Measurements from ENCODE around the gene CAPN15.

CAPN15 gene

DNA sequence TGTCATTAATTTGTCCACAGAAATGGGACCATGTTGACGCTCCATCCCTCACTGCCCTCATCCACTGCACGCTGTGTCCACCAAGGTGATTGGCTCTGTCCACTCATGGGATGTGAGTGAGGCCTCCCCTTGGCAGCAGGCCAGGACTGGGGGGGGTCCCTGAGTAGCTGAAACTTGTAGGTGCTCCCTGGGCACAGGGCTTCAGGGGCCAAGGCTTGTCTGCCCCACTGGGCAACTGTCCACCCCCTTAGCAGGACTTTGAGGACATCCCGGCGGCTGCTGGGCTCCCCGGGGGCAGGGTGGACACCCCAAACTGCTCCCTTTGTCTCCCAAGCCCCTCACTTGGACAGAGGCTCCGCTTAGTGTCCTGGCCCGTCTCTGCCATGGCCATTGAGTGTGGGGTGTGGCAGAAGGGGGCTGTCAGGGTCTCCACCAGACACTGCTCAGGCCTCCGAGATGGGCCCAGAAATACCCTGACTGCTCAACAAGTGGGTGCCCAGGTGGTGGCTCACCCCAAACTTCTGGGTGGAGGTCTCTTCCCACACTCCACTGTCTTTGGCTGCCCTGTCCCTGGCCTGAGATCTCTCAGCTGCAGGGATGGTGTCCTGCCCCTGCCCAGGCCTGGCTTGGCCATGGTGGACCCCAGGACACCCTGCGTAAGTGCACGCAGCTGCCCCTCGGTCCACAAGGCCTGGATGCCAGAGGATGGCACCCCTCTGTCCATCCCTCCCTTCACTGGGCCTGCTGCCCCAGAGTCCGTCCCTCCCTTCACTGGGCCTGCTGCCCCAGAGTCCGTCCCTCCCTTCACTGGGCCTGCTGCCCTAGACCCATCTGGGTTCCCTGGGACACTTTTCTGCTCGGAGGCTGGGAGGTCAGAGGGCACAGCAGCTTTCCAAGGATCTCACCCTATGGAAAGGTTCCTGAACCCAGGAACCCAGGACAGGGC is 59.4 kb downstream of the CAPN15 start:
- H3K9ac ChIP-seq (ENCODE audit: low read length), result no peak overlapping the region
- H3K27me3 ChIP-seq (ENCODE audit: control insufficient read depth, insufficient read depth, low read length), result peaks cover 4% of the 10 kb centered on the region
- H3K4me1 ChIP-seq (ENCODE audit: control insufficient read depth, insufficient read depth, low read length), result peaks cover 15% of the 10 kb centered on the region
- H3K4me3 ChIP-seq (ENCODE audit: low read length), result no peak overlapping the region
- no peaks in the 10 kb centered on the region for H3K36me3 ChIP-seq (ENCODE audit: control insufficient read depth, insufficient read depth, low read length)
- no peak overlapping the region for H3K27ac ChIP-seq (ENCODE audit: low read depth, low read length)

DNA sequence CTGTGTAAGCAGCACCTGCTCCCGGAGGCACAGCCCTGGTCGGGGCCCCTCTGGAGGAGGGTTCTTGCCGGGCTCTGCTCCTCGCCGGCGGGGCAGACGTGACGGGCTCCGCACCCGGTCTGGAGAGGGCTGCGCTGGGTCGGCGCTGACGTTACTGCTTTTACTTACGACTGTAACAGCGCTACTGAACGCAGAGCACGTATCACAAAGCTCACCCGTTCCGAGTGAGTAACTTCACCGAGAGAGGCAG is 61.1 kb downstream of the CAPN15 start:
- peak overlapping the region; percentile 6 for H3K9ac ChIP-seq (ENCODE audit: low read length)
- H3K4me1 ChIP-seq (ENCODE audit: control insufficient read depth, insufficient read depth, low read length), result peaks cover 15% of the 10 kb centered on the region
- peak overlapping the region; percentile 83 for H3K4me3 ChIP-seq (ENCODE audit: low read length)
- no peaks in the 10 kb centered on the region for H3K36me3 ChIP-seq (ENCODE audit: control insufficient read depth, insufficient read depth, low read length)
- peaks cover 4% of the 10 kb centered on the region for H3K27me3 ChIP-seq (ENCODE audit: control insufficient read depth, insufficient read depth, low read length)
- peak overlapping the region; percentile 97 for H3K27ac ChIP-seq (ENCODE audit: low read depth, low read length)

DNA sequence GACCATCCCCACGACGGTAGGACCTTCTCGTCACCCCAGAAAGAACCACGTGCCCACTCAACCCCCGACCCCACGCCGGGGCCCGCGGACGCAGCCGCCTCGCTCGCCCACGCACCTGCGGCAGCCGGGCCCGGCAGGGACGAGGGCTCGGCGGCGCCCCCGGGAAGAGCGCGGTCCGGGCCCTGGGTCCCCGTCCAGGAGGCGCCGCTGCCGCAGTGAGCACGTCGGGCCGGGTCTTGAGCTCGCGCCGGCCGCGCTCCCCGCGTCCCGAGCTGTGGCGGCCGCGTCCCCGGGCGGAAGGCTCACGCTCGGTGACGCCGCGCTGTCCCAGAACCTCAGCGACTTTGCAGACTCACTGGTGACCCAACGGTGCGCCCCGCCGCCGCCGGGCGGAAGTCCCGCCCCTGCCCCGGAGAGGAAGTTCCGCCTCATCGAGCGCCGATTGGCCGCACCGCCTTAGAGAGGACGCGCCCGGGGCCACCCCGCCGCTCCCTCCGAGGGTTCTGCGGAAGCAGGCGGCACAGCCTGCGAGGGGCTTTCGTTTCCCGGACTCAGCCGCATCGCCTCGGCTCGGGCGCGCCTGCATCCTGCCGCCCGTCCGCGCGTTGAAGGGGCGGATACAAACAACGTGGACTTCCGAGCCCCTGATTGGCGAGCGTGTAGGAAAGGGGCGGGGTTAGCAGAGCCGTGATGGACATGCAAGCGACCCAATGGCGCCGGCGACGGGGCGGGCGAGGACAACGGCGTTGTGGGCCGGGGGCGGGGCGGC is 61.6 kb downstream of the CAPN15 start:
- Histone ChIP-seq H3K4me3 (ENCODE audit: low read length) (peak overlapping the region; percentile 83), H3K36me3 (ENCODE audit: control insufficient read depth, insufficient read depth, low read length) (no peaks in the 10 kb centered on the region), H3K4me1 (ENCODE audit: control insufficient read depth, insufficient read depth, low read length) (peaks cover 15% of the 10 kb centered on the region), H3K27me3 (ENCODE audit: control insufficient read depth, insufficient read depth, low read length) (peaks cover 4% of the 10 kb centered on the region), H3K27ac (ENCODE audit: low read depth, low read length) (peak overlapping the region; percentile 97), H3K9ac (ENCODE audit: low read length) (peak overlapping the region; percentile 6)

DNA sequence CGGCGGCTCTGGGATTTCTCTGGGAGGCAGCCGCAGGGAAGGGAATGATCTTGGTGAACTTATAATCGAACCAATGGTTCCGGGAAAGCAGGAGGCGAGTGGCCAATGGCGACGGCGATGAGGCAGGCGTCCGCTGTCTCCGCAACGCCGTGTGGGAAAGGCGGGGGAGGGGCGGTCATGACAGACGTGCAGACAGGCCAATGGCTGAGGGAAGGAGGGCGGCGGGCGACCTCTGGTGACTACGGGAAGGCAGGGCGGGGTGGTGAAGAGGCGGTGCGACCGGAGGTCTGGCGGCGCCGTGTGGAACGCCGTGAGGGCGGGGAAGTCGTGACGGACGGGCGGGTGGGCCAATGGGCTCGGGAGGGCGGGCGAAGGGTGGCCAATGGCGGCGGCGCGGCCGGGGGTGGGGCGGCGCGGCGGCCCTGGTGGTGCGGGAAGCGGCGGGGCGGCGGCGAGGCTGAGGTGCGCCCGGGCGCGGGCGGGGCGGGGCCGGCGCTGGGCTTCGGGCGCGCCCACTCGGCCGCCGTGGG is 62.2 kb downstream of the CAPN15 start, which contains the start of gene RAB40C:
RAB40C (plus strand) TSS at position 409 of the 530 bp plus-strand sequence. CDS start 226 bp downstream, outside the sequence.
- peak within 1 kb of the TSS; percentile 94 for H3K9ac ChIP-seq (ENCODE audit: low read length)
- H3K27ac ChIP-seq (ENCODE audit: low read depth, low read length), result peak within 1 kb of the TSS; percentile 97
- peaks cover 2% of the 10 kb centered on the region for H3K36me3 ChIP-seq (ENCODE audit: control insufficient read depth, insufficient read depth, low read length)
- H3K27me3 ChIP-seq (ENCODE audit: control insufficient read depth, insufficient read depth, low read length), result peaks cover 4% of the 10 kb centered on the region
- peaks cover 15% of the 10 kb centered on the region for H3K4me1 ChIP-seq (ENCODE audit: control insufficient read depth, insufficient read depth, low read length)
- peak within 1 kb of the TSS; percentile 90 for H3K4me3 ChIP-seq (ENCODE audit: low read length)

DNA sequence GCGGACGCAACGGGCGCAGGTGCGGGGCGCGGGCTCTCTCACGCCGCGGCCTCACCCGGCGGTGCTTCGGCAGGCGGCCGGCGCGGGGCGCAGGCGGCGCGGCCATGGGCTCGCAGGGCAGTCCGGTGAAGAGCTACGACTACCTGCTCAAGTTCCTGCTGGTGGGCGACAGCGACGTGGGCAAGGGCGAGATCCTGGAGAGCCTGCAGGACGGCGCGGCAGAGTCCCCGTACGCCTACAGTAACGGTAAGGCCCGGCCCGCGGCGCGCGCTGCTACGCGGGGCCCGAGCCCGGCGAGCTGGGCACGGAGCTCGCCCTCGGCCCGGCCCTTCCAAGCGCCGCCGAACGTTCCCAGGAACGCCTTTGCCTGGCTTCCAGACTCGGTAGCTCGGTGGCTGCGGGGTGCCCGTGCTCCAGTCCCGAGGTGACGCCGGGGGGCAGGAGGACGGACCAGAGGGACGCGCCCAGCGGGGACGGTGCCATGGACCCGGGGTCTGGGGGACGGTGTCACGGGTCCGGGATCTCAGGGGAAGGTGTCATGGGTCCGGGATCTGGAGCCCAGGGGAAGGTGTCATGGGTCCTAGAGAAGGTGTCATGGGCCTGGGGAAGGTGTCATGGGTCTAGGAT is 62.8 kb downstream of the CAPN15 start:
- Histone ChIP-seq H3K27ac (ENCODE audit: low read depth, low read length) (peak overlapping the region; percentile 69), H3K4me3 (ENCODE audit: low read length) (peak overlapping the region; percentile 90), H3K9ac (ENCODE audit: low read length) (peak overlapping the region; percentile 94), H3K27me3 (ENCODE audit: control insufficient read depth, insufficient read depth, low read length) (peaks cover 3% of the 10 kb centered on the region), H3K4me1 (ENCODE audit: control insufficient read depth, insufficient read depth, low read length) (peaks cover 15% of the 10 kb centered on the region), H3K36me3 (ENCODE audit: control insufficient read depth, insufficient read depth, low read length) (peaks cover 2% of the 10 kb centered on the region)

DNA sequence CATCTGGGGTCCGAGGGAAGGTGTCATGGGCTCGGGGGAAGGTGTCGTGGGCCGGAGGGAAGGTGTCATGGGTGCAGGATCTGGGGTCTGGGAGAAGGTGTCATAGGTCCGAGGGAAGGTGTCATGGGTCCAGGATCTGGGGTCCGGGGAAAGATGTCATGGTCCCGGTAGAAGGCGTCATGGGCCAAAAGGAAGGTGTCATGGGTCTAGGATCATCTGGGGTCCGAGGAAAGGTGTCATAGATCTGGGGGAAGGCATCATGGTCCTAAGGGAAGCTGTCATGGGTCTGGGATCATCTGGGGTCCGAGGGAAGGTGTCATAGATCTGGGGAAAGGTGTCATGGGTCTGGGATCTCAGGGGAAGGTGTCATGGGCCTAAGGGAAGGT is 63.3 kb downstream of the CAPN15 start:
- H3K27ac ChIP-seq (ENCODE audit: low read depth, low read length), result peak overlapping the region; percentile 69
- peaks cover 15% of the 10 kb centered on the region for H3K4me1 ChIP-seq (ENCODE audit: control insufficient read depth, insufficient read depth, low read length)

DNA sequence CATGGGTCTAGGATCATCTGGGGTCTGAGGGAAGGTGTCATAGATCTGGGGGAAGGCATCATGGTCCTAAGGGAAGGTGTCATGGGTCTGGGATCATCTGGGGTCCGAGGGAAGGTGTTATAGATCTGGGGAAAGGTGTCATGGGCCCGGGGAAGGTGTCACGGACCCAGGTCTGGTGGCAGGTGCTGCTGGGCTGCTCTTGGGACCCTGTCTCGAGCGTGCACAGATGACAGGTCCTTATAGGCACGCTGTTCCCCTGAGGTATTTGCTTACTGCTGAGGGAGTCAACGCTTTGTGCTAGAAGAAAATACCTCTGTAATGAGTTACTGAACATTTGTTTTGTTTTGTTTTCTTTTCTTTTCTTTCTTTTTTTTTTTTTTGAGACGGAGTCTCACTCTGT is 63.7 kb downstream of the CAPN15 start:
- H3K4me1 ChIP-seq (ENCODE audit: control insufficient read depth, insufficient read depth, low read length), result peaks cover 15% of the 10 kb centered on the region

More for the DNA sequence above, 63.3 kb downstream of the CAPN15 start:
- no peaks in the 10 kb centered on the region for H3K27me3 ChIP-seq (ENCODE audit: control insufficient read depth, insufficient read depth, low read length)
- H3K9ac ChIP-seq (ENCODE audit: low read length), result peak overlapping the region; percentile 94
- peak overlapping the region; percentile 90 for H3K4me3 ChIP-seq (ENCODE audit: low read length)
- H3K36me3 ChIP-seq (ENCODE audit: control insufficient read depth, insufficient read depth, low read length), result peaks cover 2% of the 10 kb centered on the region

DNA sequence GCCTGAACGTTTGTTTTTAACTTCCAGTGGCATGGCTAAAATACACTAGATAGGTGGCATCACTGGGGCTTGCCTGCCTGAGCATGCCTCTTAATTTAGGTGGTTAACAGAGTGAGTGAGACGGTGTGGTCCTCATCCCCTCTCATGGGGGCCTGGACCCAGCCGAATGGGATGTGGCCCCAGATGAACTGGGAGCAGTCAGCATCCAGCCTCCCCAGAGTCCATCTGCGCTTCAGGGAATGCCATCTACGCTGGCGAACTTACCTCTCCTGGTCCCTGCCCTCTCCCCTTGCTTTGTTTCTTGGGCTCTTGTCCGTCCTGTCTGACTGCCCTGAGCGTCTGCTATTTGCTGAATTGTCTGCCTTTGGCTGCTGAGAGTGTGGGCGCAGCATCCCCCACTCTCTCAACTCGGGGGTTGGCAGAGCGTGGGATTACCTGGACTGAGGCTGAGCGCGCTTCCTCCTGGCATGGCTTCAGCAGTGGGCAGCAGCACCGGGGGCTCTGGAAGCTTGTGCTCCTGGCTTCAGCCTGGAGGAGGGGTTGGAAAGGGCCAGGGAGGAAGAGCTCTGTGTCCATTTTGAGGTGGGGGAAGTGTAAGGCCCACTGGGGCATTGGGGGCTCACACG is 64.5 kb downstream of the CAPN15 start:
- Histone ChIP-seq H3K4me3 (ENCODE audit: low read length) (peak overlapping the region; percentile 0), H3K9ac (ENCODE audit: low read length) (peak overlapping the region; percentile 27), H3K27ac (ENCODE audit: low read depth, low read length) (no peak overlapping the region), H3K4me1 (ENCODE audit: control insufficient read depth, insufficient read depth, low read length) (peaks cover 15% of the 10 kb centered on the region), H3K36me3 (ENCODE audit: control insufficient read depth, insufficient read depth, low read length) (peaks cover 8% of the 10 kb centered on the region), H3K27me3 (ENCODE audit: control insufficient read depth, insufficient read depth, low read length) (no peaks in the 10 kb centered on the region)

More for the DNA sequence above, 63.7 kb downstream of the CAPN15 start:
- Histone ChIP-seq H3K27me3 (ENCODE audit: control insufficient read depth, insufficient read depth, low read length) (no peaks in the 10 kb centered on the region), H3K36me3 (ENCODE audit: control insufficient read depth, insufficient read depth, low read length) (peaks cover 2% of the 10 kb centered on the region), H3K4me3 (ENCODE audit: low read length) (peak overlapping the region; percentile 90), H3K9ac (ENCODE audit: low read length) (peak overlapping the region; percentile 94), H3K27ac (ENCODE audit: low read depth, low read length) (no peak overlapping the region)

DNA sequence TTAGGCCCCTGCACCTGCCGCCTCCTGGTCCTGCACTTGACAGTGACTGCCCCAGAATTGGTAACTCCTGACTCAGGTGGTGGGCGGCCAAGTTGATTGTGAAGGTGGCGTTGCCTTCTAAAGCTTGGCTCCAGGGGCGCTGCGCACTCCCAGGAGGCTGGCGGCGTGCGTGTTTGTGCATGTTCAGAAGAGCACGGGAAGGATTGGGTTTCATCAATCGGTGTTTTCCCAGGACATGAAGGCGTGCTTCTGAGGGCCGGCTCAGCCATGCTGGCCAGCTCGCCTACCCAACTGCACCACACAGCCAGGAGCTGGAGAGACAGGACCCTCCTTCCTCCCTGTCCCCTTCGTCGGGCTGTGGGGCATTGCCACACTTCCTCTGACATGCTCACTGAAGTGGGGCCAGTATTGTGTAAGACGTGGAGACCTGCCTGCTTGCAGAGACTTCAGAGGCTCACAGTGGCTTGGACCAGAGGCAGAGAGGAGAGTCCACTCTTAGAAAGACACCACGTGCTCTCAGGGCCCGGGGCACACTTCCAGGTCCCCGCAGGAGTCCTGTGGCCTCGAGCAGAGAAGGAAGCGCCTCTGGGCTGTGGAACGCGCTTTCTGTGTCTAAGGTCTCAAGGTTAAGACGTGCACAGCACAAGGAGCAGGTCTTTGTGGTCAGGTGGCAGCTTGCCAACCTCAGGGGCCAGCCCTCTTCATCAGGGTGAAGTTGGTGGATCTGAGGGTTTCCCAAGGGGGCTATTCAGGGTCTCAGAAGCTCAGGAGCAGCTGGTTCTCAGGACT is 65.2 kb downstream of the CAPN15 start:
- H3K36me3 ChIP-seq (ENCODE audit: control insufficient read depth, insufficient read depth, low read length), result peaks cover 8% of the 10 kb centered on the region
- peaks cover 15% of the 10 kb centered on the region for H3K4me1 ChIP-seq (ENCODE audit: control insufficient read depth, insufficient read depth, low read length)
- no peak overlapping the region for H3K27ac ChIP-seq (ENCODE audit: low read depth, low read length)
- H3K4me3 ChIP-seq (ENCODE audit: low read length), result peak overlapping the region; percentile 21
- peak overlapping the region; percentile 27 for H3K9ac ChIP-seq (ENCODE audit: low read length)
- no peaks in the 10 kb centered on the region for H3K27me3 ChIP-seq (ENCODE audit: control insufficient read depth, insufficient read depth, low read length)

DNA sequence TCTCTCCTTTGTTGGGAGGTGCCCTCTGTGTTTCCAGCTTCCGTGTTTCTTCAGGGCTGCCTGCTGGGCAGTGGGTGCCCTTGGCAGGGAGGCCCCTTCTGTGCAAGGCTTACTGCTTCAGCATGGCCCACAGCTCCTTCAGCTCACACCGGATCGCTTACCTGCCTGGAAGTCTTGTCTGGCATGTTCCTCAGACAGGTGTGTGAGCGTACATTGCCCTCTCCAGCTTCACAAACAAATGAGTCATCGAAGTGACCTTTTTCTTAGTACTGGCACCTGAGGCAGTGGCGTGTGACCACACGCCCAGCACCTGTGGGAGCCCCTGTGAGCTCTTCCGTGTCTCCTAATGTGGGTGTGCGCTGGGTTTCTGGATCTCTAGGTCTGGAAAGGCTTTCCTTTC is 65.9 kb downstream of the CAPN15 start:
- Histone ChIP-seq H3K4me3 (ENCODE audit: low read length) (no peak overlapping the region), H3K4me1 (ENCODE audit: control insufficient read depth, insufficient read depth, low read length) (peaks cover 10% of the 10 kb centered on the region), H3K9ac (ENCODE audit: low read length) (no peak overlapping the region), H3K27ac (ENCODE audit: low read depth, low read length) (no peak overlapping the region), H3K27me3 (ENCODE audit: control insufficient read depth, insufficient read depth, low read length) (no peaks in the 10 kb centered on the region), H3K36me3 (ENCODE audit: control insufficient read depth, insufficient read depth, low read length) (peaks cover 8% of the 10 kb centered on the region)

DNA sequence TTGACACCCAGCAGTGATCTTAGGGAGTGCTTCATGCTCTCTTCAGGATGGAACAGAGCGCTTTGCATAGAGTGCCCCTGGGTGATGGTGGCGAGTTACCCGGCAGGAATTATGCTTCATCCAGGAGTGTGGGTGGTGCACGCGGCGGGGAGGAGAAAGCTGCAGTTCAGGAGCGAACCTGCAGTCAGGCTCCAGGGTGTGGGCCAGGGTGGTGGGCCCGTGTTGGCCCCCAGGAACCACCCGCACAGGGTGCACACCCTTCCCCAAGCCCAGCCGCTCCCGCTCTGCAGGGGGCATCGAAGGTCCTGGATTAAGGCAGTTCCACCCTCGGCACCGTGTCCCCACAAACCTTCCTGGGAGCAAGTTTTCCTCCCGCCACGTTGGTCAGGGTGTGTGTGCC is 66.3 kb downstream of the CAPN15 start:
- Histone ChIP-seq H3K4me3 (ENCODE audit: low read length) (peak overlapping the region; percentile 2), H3K4me1 (ENCODE audit: control insufficient read depth, insufficient read depth, low read length) (peaks cover 9% of the 10 kb centered on the region), H3K27me3 (ENCODE audit: control insufficient read depth, insufficient read depth, low read length) (no peaks in the 10 kb centered on the region), H3K36me3 (ENCODE audit: control insufficient read depth, insufficient read depth, low read length) (peaks cover 8% of the 10 kb centered on the region), H3K9ac (ENCODE audit: low read length) (no peak overlapping the region), H3K27ac (ENCODE audit: low read depth, low read length) (no peak overlapping the region)

Data from rectal smooth muscle tissue (tissue), 1 donor.